HG03280 (cell line): ENCODE data around the gene NCR2.

ENCODE experiments used
- ATAC-seq: cut with Tn5 transposase; IDR thresholded peaks from one replicate; pipeline ENCODE4 v1.9.1; 2021; ENCODE audit warnings: mild to moderate bottlenecking, moderate library complexity; ENCODE audit not compliant: unreplicated experiment

The NCR2 gene

GRCh38 chr6:41331401-41332150 is 3.8 kb upstream of the NCR2 start:
- no peak for ATAC-seq

- ATAC-seq, result no peak
Observed at GRCh38 chr6:41332241-41332640, 3.2 kb upstream of the NCR2 start.

GRCh38 chr6:41332842-41333736 is 2.3 kb upstream of the NCR2 start:
- no peak for ATAC-seq

- no peak for ATAC-seq
Observed at GRCh38 chr6:41334482-41335040, 847 bp upstream of the NCR2 start.

GRCh38 chr6:41335943-41336342 is 535 bp downstream of the NCR2 start:
- ATAC-seq, result no peak

- ATAC-seq, result no peak
Observed at GRCh38 chr6:41336824-41337223, 1.4 kb downstream of the NCR2 start.

GRCh38 chr6:41337709-41338108 is 2.3 kb downstream of the NCR2 start:
- ATAC-seq, result no peak

DNA sequence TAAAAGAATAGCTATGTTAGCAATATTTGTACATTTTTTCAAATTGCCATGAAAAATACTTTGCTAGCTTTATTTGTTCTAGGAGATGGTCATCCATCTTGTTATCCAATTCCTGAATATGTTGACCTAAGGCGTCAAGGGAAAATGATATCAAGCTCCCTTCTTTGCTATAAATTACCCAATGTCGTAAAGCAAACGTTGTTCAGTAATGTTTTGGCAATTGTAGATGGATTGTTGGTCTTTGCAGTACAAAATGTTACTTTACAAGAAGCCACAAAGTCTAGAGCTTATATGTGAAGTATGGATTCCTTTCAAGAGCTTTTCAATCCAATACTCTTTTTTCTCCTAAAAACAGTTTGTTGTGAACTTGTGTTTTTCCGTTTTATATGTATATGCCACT is 3.3 kb downstream of the NCR2 start:
- ATAC-seq, result no peak

DNA sequence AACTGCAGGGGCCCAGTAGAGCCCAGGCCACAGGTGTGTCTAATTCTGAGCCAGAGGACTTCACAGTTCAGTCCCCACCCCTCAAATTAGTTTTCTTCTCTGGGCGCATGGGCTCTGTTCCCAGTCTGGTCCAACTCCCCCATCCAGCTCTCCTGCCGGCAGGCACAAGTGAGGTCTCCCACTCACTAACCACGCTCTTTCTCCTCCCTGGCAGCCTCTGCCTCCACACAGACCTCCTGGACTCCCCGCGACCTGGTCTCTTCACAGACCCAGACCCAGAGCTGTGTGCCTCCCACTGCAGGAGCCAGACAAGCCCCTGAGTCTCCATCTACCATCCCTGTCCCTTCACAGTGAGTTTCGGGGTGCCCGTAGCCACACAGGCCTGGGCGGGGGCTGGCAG is 6.2 kb downstream of the NCR2 start:
- no peak for ATAC-seq

DNA sequence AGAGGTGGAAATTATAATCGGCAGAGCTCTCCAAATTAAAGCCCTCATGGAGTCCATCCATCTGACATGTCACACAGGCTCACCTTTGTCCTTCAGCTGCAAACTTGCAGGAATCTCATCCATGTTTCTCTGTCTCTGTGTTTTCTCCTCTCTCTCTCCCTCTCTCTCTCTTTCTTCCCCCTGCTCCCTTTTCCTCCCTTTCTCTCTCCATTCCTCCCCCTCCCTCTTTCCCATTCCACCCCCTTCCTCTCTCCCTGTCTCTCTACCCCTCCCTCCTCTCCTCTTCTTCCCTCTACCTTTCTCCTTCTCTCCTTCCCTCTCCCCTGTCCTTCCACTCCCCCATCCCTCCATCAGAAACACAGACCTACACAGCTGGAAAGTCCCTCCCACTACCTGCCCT is 6.8 kb downstream of the NCR2 start:
- ATAC-seq, result no peak

DNA sequence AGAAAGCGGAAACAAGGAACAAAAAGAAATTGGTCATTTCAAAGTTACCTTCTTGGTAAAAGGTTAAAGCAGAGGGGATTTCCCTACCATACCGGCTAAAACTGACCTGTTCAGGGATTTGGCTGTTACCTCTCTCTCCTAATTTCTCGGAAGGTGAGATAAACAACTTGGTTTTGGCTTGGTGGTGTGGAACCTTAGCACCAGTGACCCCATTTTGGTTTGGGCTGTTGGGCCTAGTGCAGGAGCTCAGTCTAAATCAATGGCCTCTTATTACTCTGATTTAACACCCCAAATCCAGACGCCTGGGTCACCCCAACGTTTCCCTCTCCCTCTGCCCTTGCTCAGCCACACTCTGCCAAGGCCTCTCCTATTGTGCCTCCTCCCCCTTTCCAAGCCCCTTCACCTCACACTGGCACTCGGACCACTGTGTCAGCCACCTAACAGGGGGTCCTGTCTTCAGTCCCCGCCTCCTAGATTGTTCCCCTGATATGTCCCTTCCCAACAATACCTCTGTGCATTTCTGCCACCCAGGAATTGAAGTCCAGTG is 8.3 kb downstream of the NCR2 start:
- no peak for ATAC-seq

DNA sequence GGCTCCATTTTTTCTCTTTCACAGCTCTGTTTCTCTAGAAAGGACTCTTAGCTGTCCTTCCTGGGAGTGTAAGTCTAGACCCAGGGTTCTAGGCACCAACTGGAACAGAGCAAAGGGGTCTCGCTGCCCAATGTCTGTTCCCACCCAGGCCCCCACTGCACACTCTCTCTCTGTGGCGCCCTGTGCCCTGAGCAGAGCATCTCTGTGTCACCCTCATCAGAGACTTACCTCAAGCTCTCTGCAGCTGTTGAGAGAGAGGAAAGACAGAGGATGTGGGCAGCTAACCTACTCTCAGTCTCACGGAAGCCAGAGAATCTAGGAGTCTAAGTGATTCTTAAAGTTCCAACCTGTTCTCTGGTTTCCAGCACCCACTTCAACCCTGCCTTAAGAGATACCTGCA is 9.5 kb downstream of the NCR2 start:
- ATAC-seq, result no peak

DNA sequence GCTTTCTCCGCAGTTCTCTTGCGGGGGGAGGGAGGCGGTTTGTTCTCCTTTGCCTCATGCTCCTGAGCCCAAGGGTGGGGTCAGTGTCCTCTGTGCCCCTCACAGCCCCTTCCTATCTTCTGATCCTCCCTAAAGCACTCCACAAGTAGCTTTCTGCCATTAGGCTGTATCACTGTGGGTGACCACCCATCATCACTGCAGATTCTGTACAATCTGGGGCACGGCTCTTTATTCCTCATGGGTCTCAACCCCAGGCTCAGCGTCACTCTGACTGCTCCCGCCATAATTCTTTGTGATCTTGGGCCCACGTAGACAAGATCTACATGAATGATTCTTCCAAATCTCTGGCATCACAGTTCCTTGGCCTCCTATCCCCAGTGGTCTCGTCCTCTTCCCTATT is 10.5 kb downstream of the NCR2 start:
- ATAC-seq, result no peak

- ATAC-seq, result no peak
Observed at GRCh38 chr6:41346441-41346840, 11.0 kb downstream of the NCR2 start.

DNA sequence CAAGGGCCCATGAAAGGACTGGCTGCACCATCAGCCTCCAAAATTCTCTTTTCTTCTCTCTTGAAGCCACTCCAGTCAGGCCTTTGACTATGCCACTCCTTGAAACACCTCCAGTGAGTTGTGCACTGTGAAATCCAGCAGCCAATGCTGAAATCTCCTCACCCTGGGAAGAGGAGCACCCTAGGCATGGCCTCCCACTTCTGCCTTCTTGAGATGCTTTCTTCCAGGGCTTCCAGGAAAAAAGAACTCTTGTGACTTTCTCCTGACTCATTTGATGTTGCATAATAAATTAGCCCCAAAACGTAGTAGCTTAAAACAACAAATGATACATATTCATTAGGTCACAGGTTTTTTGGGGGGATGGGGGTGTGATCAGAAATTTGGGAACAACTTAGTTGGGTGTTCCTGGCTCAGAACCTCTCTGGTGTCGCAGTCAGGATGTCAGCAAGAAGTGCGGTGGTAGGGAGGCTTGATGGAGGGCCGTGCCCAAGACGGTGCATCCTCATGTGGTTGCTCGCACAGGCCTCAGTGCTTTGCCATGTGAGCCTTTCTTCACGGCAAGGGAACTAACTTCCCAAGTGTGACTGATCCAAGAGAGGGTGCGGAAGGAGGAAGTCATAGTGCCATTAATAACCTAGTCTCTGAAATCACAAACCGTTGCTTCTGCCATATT is 12.1 kb downstream of the NCR2 start:
- ATAC-seq, result no peak

DNA sequence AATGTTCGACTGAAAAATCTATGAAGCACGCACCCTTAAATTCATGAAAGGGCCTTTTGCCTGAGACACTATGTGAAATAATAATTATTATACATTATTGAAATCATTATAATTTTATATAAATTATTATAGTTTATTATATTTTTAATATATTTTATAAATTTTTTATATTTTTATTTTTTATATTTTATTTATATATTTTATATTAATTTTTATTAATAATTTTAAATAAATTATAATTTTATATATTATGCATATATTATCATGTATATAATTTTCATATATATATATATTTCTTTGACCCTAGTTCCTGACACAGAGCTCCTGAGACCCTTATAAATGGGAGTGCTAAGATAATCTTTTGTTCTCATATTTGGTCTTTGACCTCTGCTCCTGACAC is 13.5 kb downstream of the NCR2 start:
- ATAC-seq, result no peak

GRCh38 chr6:41352396-41352795 is 17.0 kb downstream of the NCR2 start:
- ATAC-seq, result no peak

GRCh38 chr6:41352907-41353306 is 17.5 kb downstream of the NCR2 start:
- ATAC-seq, result no peak

- no peak for ATAC-seq
Observed at GRCh38 chr6:41353333-41353732, 17.9 kb downstream of the NCR2 start.

DNA sequence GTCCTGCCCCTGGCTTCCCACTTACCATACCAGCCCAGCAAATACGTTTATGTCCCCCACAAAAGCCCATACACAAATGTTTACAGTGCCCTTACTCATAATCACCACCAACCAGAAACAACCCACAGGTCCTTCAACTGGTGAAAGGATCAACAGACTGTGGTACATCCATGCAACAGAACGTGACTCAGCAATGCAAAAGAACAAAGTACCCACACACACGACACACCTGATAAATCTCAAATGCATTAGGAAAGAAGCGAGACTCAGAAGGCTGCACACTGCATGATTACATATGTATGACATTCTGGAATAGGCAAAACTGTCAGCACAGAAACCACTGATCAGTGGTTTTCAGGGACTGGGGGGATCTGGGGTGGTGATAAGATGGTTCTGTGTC is 20.5 kb downstream of the NCR2 start:
- ATAC-seq, result no peak

DNA sequence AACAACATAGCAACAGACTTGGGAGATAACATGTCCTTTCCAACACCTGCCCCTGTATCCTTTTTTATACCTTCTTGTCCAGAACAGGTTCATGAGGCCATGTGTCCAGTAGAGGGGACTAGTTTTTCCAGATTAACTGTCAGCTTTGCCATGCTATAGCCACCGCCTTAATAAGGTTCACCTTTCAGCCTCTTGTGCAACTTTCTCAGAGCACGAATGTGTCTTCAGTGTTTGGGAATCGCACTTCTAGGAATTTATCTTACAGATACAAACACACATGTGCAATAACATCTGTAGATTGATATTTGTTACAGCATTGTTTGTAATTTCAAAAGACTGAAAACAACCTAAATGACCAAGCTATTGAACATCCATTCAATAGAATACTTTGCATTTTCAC is 21.4 kb downstream of the NCR2 start:
- ATAC-seq, result no peak
